SK-N-SH treated with all-trans-retinoic acid at 6 μM for 48 hours (cell line): ENCODE data around the gene MTF1.

Experiments
- ATAC-seq: fragments of 200-7000 bp; cut with Tn5 transposase; 3 replicates; pipeline ENCODE4 v1.9.1; 2020; ENCODE audit warnings: mild to moderate bottlenecking, moderate library complexity
- ARNTL ChIP-seq: fragments of 450-650 bp; formaldehyde crosslinking; IDR thresholded peaks from 2 replicates; pipeline ENCODE4 v1.5.0; 2020; ENCODE audit warnings: low read depth, mild to moderate bottlenecking, moderate library complexity, borderline replicate concordance
- BACH2 ChIP-seq: fragments of 250-450 bp; sonication (Bioruptor Pico); IDR thresholded peaks from 2 replicates; pipeline ENCODE4 v1.9.0; 2021; ENCODE audit warnings: mild to moderate bottlenecking, borderline replicate concordance
- CREB5 ChIP-seq: fragments of 250-450 bp; sonication (Bioruptor Pico); IDR thresholded peaks from 2 replicates; pipeline ENCODE4 v1.5.1; 2020; ENCODE audit warnings: low read depth, mild to moderate bottlenecking, moderate library complexity
- CSDC2 ChIP-seq: fragments of 250-450 bp; sonication (Bioruptor Pico); IDR thresholded peaks from 2 replicates; pipeline ENCODE4 v1.5.0; 2020; ENCODE audit warnings: mild to moderate bottlenecking, moderate library complexity
- CSRNP3 ChIP-seq: fragments of 250-450 bp; sonication (Bioruptor Pico); IDR thresholded peaks from 2 replicates; pipeline ENCODE4 v1.5.1; 2021; ENCODE audit warnings: mild to moderate bottlenecking, moderate library complexity
- ESRRG ChIP-seq: fragments of 250-450 bp; sonication (Bioruptor Pico); IDR thresholded peaks from 2 replicates; pipeline ENCODE4 v1.6.1; 2021; ENCODE audit warnings: mild to moderate bottlenecking
- GLIS3 ChIP-seq: fragments of 250-450 bp; sonication (Bioruptor Pico); IDR thresholded peaks from 2 replicates; pipeline ENCODE4 v1.5.0; 2020; ENCODE audit warnings: mild to moderate bottlenecking, moderate library complexity
- ISL1 ChIP-seq: fragments of 250-450 bp; sonication (Bioruptor Pico); IDR thresholded peaks from 2 replicates; pipeline ENCODE4 v2.1.2; 2022; ENCODE audit warnings: mild to moderate bottlenecking, moderate library complexity
- OSR1 ChIP-seq: fragments of 250-450 bp; sonication (Bioruptor Pico); IDR thresholded peaks from 2 replicates; pipeline ENCODE4 v1.8.0; 2022; ENCODE audit warnings: moderate library complexity, mild to moderate bottlenecking, inconsistent platforms
- PATZ1 ChIP-seq: fragments of 250-450 bp; sonication (Bioruptor Pico); IDR thresholded peaks from 2 replicates; pipeline ENCODE4 v1.8.0; 2020; ENCODE audit warnings: mild to moderate bottlenecking, moderate library complexity, borderline replicate concordance
- POU6F1 ChIP-seq: fragments of 250-450 bp; sonication (Bioruptor Pico); IDR thresholded peaks from 2 replicates; pipeline ENCODE4 v1.8.0; 2021; ENCODE audit warnings: low read depth, mild to moderate bottlenecking, moderate library complexity, borderline replicate concordance
- PPARA ChIP-seq: fragments of 250-450 bp; sonication (Bioruptor Pico); IDR thresholded peaks from 2 replicates; pipeline ENCODE4 v1.5.0; 2020; ENCODE audit warnings: mild to moderate bottlenecking, borderline replicate concordance
- RARB ChIP-seq: fragments of 250-450 bp; sonication (Bioruptor Pico); IDR thresholded peaks from 2 replicates; pipeline ENCODE4 v1.8.0; 2021; ENCODE audit warnings: mild to moderate bottlenecking, moderate library complexity
- SNAI2 ChIP-seq: fragments of 250-450 bp; sonication (Bioruptor Pico); IDR thresholded peaks from 2 replicates; pipeline ENCODE4 v1.5.0; 2020; ENCODE audit warnings: mild to moderate bottlenecking, moderate library complexity
- TCF4 ChIP-seq: fragments of 250-450 bp; sonication (Bioruptor Pico); IDR thresholded peaks from 2 replicates; pipeline ENCODE4 v1.8.0; 2021; ENCODE audit warnings: mild to moderate bottlenecking, moderate library complexity, borderline replicate concordance
- TOX ChIP-seq: fragments of 250-450 bp; sonication (Bioruptor Pico); IDR thresholded peaks from 2 replicates; pipeline ENCODE4 v1.8.0; 2021; ENCODE audit warnings: mild to moderate bottlenecking, moderate library complexity, borderline replicate concordance
- TSHZ2 ChIP-seq: fragments of 250-450 bp; sonication (Bioruptor Pico); IDR thresholded peaks from 2 replicates; pipeline ENCODE4 v1.5.0; 2020; ENCODE audit warnings: mild to moderate bottlenecking, moderate library complexity
- ZC3H10 ChIP-seq: fragments of 250-450 bp; sonication (Bioruptor Pico); IDR thresholded peaks from 2 replicates; pipeline ENCODE4 v1.5.1; 2021; ENCODE audit warnings: mild to moderate bottlenecking, moderate library complexity
- ZFP3 ChIP-seq: fragments of 250-450 bp; sonication (Bioruptor Pico); IDR thresholded peaks from 2 replicates; pipeline ENCODE4 v1.5.0; 2020; ENCODE audit warnings: mild to moderate bottlenecking, moderate library complexity
- ZFP30 ChIP-seq: fragments of 450-650 bp; formaldehyde crosslinking; IDR thresholded peaks from 2 replicates; pipeline ENCODE4 v1.5.0; 2022; ENCODE audit warnings: mild to moderate bottlenecking, moderate library complexity
- ZNF565 ChIP-seq: fragments of 450-650 bp; formaldehyde crosslinking; conservative IDR thresholded peaks from 2 replicates; pipeline ENCODE4 v1.5.0; 2020; ENCODE audit warnings: low read depth, mild to moderate bottlenecking, moderate library complexity
- ZNF70 ChIP-seq: fragments of 450-650 bp; formaldehyde crosslinking; IDR thresholded peaks from 2 replicates; pipeline ENCODE4 v1.5.0; 2020; ENCODE audit warnings: mild to moderate bottlenecking, moderate library complexity
- ZNF8 ChIP-seq: fragments of 450-650 bp; formaldehyde crosslinking; IDR thresholded peaks from 2 replicates; pipeline ENCODE4 v1.5.0; 2020; ENCODE audit warnings: mild to moderate bottlenecking, moderate library complexity

MTF1 gene

GRCh38 chr1:37865348-37866120, 6.1 kb upstream of the MTF1 start:
- TF ChIP-seq ZFP30: no peak
- TF ChIP-seq ZNF70 (CRISPR knock-in tag): no peak
- no peak for TF ChIP-seq TOX (CRISPR knock-in tag)
- TF ChIP-seq CSDC2 (CRISPR knock-in tag): no peak
- no peak for TF ChIP-seq POU6F1 (CRISPR knock-in tag)
- no peak for TF ChIP-seq ISL1
- TF ChIP-seq SNAI2 (CRISPR knock-in tag): no peak
- no peak for TF ChIP-seq TCF4 (CRISPR knock-in tag)
- no peak for TF ChIP-seq GLIS3 (CRISPR knock-in tag)
- no peak for TF ChIP-seq ZNF8 (CRISPR knock-in tag)
- TF ChIP-seq ZC3H10 (CRISPR knock-in tag): no peak
- TF ChIP-seq ESRRG (CRISPR knock-in tag): no peak
- ATAC-seq: peak; percentile 19; the same call in 1 of the 3 replicates

GRCh38 chr1:37862330-37862729, 2.9 kb upstream of the MTF1 start:
- TF ChIP-seq ZNF8 (CRISPR knock-in tag): no peak
- TF ChIP-seq ZNF565: no peak
- TF ChIP-seq TSHZ2 (CRISPR knock-in tag): no peak
- no peak for TF ChIP-seq OSR1 (CRISPR knock-in tag)
- TF ChIP-seq BACH2 (CRISPR knock-in tag): no peak
- no peak for TF ChIP-seq PATZ1
- TF ChIP-seq TOX (CRISPR knock-in tag): no peak
- no peak for TF ChIP-seq CSDC2 (CRISPR knock-in tag)
- no peak for TF ChIP-seq SNAI2 (CRISPR knock-in tag)
- no peak for TF ChIP-seq GLIS3 (CRISPR knock-in tag)
- no peak for TF ChIP-seq CSRNP3 (CRISPR knock-in tag)
- TF ChIP-seq ZFP3 (CRISPR knock-in tag): no peak
- TF ChIP-seq CREB5 (CRISPR knock-in tag): no peak
- no peak for TF ChIP-seq RARB
- no peak for TF ChIP-seq PPARA (CRISPR knock-in tag)
- no peak for TF ChIP-seq TCF4 (CRISPR knock-in tag)
- TF ChIP-seq, all 23 proteins: peak for 0

GRCh38 chr1:37861151-37861550, 1.8 kb upstream of the MTF1 start:
- ATAC-seq: no peak
- TF ChIP-seq TSHZ2 (CRISPR knock-in tag): no peak
- TF ChIP-seq ARNTL (CRISPR knock-in tag): no peak
- TF ChIP-seq TOX (CRISPR knock-in tag): no peak
- TF ChIP-seq CREB5 (CRISPR knock-in tag): no peak
- TF ChIP-seq ESRRG (CRISPR knock-in tag): no peak
- no peak for TF ChIP-seq ZC3H10 (CRISPR knock-in tag)
- TF ChIP-seq CSDC2 (CRISPR knock-in tag): no peak
- TF ChIP-seq ZNF8 (CRISPR knock-in tag): no peak
- TF ChIP-seq ZNF565: no peak
- TF ChIP-seq ZNF70 (CRISPR knock-in tag): no peak
- TF ChIP-seq TCF4 (CRISPR knock-in tag): no peak
- no peak for TF ChIP-seq RARB

More at GRCh38 chr1:37862330-37862729, 2.9 kb upstream of the MTF1 start:
- ATAC-seq: no peak
